ENCODE data around the gene KIT.

KIT gene

DNA sequence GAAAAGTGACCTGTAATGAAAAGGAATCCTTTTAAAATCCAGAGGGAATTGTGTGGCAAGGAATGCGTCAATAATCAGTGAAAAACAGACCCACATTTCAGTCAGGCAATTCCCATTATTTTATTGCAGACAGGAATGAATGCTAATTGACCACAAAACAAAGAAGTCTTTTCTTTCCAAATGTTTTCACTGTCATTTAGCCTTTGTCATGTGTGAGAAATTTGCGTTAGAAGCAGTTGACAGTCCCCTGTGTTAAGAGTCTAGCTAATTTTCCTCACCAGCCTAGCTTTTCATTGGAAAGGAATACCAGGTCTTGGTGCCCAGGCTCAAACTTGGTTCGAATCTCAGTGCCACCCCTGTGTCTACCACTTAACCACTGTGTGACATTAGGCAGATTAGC lies 83.4 kb downstream of the KIT start:
- H3K4me3 ChIP-seq (replicated peaks; ENCODE audit: low read depth, low read length): no peak overlapping the region
- DNase-seq (ENCODE audit: low read depth): no peak
- TF ChIP-seq, protein P1, sequence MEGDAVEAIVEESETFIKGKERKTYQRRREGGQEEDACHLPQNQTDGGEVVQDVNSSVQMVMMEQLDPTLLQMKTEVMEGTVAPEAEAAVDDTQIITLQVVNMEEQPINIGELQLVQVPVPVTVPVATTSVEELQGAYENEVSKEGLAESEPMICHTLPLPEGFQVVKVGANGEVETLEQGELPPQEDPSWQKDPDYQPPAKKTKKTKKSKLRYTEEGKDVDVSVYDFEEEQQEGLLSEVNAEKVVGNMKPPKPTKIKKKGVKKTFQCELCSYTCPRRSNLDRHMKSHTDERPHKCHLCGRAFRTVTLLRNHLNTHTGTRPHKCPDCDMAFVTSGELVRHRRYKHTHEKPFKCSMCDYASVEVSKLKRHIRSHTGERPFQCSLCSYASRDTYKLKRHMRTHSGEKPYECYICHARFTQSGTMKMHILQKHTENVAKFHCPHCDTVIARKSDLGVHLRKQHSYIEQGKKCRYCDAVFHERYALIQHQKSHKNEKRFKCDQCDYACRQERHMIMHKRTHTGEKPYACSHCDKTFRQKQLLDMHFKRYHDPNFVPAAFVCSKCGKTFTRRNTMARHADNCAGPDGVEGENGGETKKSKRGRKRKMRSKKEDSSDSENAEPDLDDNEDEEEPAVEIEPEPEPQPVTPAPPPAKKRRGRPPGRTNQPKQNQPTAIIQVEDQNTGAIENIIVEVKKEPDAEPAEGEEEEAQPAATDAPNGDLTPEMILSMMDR (IDR thresholded peaks at IDR 0.05; ENCODE audit: low read length, missing control alignments): no peak

DNA sequence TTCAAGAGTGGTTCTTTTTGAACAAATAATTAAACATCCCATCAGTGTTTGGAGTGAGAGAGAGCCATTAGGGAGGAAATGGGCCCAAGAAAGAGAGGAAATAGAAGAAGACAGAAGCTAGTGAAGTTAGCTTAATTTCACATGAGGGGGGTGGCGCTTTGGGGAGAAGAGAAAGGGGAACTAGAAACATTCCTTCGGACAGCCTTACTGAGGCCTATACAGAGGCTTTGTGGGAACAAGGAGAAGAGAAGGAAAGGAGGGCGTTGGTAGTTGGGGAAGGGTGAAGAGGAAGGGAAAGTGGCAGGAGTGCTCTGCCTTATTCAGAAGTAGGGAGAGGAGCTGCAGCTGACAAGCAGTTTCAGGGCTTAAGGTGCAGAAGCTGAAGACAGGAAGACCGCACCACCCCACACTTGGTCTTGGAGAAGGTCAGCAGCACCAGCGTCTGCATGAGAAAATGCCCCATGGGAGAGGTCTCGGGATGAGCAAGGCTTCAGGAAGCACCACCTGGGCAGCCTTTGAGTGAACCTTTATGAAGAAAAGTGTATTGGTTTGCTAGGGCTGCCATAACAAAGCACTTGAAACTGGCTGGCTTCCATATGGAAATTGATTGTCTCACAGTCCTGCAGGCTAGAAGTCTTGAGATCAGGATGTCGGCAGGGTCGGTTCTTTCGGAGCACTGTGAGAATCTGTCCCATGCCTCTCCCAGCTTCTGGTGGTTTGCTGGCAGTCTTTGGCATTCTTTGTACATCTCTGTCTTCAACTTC lies 85.1 kb downstream of the KIT start:
- DNase-seq (ENCODE audit: low read depth): no peak
- TF ChIP-seq, protein P1 (IDR thresholded peaks at IDR 0.05; ENCODE audit: low read length, missing control alignments): no peak

DNA sequence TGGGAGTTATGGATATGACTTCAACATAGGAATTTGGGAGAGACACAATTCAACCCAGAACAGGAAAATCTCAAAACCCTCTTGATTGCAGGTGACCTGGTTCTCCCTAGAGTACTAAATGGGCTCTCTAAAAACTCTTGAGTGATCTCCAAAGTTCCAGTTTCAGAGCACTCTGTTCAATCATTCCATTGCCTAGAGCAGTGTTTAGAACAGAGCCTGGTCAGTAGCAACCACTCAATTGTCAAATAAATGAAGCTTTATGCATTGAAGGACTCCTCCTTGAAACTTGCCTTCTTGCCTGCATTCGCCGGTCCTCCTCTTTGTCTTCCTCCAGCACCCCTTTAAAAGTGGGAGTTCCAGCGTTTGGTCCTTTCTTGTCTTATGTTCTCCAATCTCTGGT lies 85.8 kb downstream of the KIT start:
- no peak for DNase-seq (ENCODE audit: low read depth)
- no peak overlapping the region for H3K4me3 ChIP-seq (replicated peaks; ENCODE audit: low read depth, low read length)
- TF ChIP-seq, protein P1 (IDR thresholded peaks at IDR 0.05; ENCODE audit: low read length, missing control alignments): no peak

More for the DNA sequence above, 85.1 kb downstream of the KIT start:
- no peak overlapping the region for H3K4me3 ChIP-seq (replicated peaks; ENCODE audit: low read depth, low read length)

- H3K4me3 ChIP-seq (replicated peaks; ENCODE audit: low read depth, low read length): no peak overlapping the region
- DNase-seq (ENCODE audit: low read depth): no peak
- TF ChIP-seq, protein P1 (IDR thresholded peaks at IDR 0.05; ENCODE audit: low read length, missing control alignments): no peak
These were observed 86.7 kb downstream of the KIT start for GRCh38 chr4:54744487-54744886.

DNA sequence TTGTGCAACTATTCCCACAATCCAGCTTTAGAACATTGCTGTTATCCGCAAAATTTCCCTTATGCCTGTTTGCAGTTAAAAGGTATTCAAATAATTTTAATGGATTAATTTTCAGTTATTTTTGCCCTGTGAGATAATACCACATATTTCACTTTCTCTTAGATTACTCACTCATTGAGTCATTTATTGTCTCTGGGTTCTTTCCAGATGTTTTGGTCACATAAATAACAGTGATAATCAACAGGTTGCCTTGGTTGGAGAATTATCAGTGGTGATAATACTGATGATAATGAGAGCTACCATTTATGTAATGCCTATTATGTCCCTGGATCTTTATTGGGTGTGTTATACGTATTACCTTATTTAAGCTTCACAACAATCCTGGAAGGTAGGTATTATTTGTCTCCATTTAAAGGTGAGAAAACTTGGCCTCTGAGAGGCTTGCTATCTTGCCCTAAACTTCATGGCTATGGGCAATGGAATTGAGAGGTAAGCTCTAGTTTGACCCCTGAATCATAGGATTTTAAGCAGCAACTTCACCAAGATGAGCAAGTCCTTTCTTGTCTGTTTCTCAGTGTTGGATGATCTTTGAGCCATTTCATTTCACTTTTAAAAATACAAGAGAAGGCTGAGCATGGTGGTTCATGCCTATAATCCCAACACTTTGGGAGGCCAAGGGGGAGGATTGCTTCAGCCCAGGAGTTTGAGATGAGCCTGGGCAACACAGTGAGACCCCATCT lies 87.4 kb downstream of the KIT start:
- TF ChIP-seq, protein P1 (IDR thresholded peaks at IDR 0.05; ENCODE audit: low read length, missing control alignments): no peak
- peak; percentile 2 for DNase-seq (ENCODE audit: low read depth)
- H3K4me3 ChIP-seq (replicated peaks; ENCODE audit: low read depth, low read length): no peak overlapping the region

- no peak overlapping the region for H3K4me3 ChIP-seq (replicated peaks; ENCODE audit: low read depth, low read length)
- DNase-seq (ENCODE audit: low read depth): no peak
- TF ChIP-seq, protein P1 (IDR thresholded peaks at IDR 0.05; ENCODE audit: low read length, missing control alignments): no peak
These were observed 88.5 kb downstream of the KIT start for GRCh38 chr4:54746218-54746617.

Measured in fibroblast of pulmonary artery (primary cell).